GM20000 (cell line): ENCODE measurements around the gene ACY1.

Source experiments
- DNase-seq: peaks from one replicate; pipeline ENCODE4 v3.0.0; 2012; ENCODE audit warnings: low spot score
- CTCF ChIP-seq: IDR thresholded peaks from 2 replicates; pipeline ENCODE4 v1.5.1; 2012; ENCODE audit warnings: mild to moderate bottlenecking, control low read depth; ENCODE audit errors: extremely low read depth, missing control alignments

Gene ACY1

GRCh38 chr3:51938780-51939425, 44.4 kb upstream of the ACY1 start:
- no peak for DNase-seq
- TF ChIP-seq CTCF: no peak

- TF ChIP-seq CTCF: no peak
- no peak for DNase-seq
These were observed 42.5 kb upstream of the ACY1 start for GRCh38 chr3:51940648-51941462.

GRCh38 chr3:51941463-51941797, 41.9 kb upstream of the ACY1 start:
- no peak for TF ChIP-seq CTCF

GRCh38 chr3:51941798-51942602, 41.3 kb upstream of the ACY1 start, which contains the start of the genes PARP3 and RRP9:
PARP3 (plus strand) TSS chr3:51942363; CDS start chr3:51943356, 993 bp downstream.
RRP9 (minus strand) TSS chr3:51941904; CDS start chr3:51941867, 37 bp downstream.
- peak; percentile 96 for TF ChIP-seq CTCF
- DNase-seq: peak; percentile 99

More at GRCh38 chr3:51941463-51941797, 41.9 kb upstream of the ACY1 start:
- DNase-seq: no peak

GRCh38 chr3:51942603-51943450, 40.5 kb upstream of the ACY1 start:
- DNase-seq: peak; percentile 87
- no peak for TF ChIP-seq CTCF

GRCh38 chr3:51943451-51944391, 39.6 kb upstream of the ACY1 start:
- no peak for TF ChIP-seq CTCF
- no peak for DNase-seq
